Neuronal stem cell (in vitro differentiated cells): ENCODE measurements around the gene IFNAR2.
A peak's percentile ranks its signal among the peaks of the same experiment; 100 is the strongest.

Source experiments
- DNase-seq: peaks from one replicate; pipeline ENCODE4 v3.0.0-alpha.2; 2013; ENCODE audit warnings: low spot score
- H2AFZ ChIP-seq: one replicate; pipeline ENCODE4 v1.6.1; 2013; ENCODE audit warnings: mild to moderate bottlenecking, low read length, inconsistent platforms
- H2AK5ac ChIP-seq: 2 replicates; pipeline ENCODE4 v1.6.1; 2013; ENCODE audit warnings: low read depth, mild to moderate bottlenecking, inconsistent platforms, low read length, moderate library complexity, mixed read lengths
- H2BK120ac ChIP-seq: 2 replicates; pipeline ENCODE4 v1.6.1; 2013; ENCODE audit warnings: low read depth, mild to moderate bottlenecking, inconsistent platforms, low read length, moderate library complexity, mixed read lengths
- H2BK12ac ChIP-seq: one replicate; pipeline ENCODE4 v1.6.1; 2013; ENCODE audit warnings: low read length, inconsistent platforms
- H2BK15ac ChIP-seq: 2 replicates; pipeline ENCODE4 v1.6.1; 2013; ENCODE audit warnings: mild to moderate bottlenecking, low read length, inconsistent platforms, mixed read lengths
- H2BK5ac ChIP-seq: one replicate; pipeline ENCODE4 v1.6.1; 2013; ENCODE audit warnings: inconsistent platforms, mild to moderate bottlenecking, low read length, moderate library complexity
- H3K14ac ChIP-seq: one replicate; pipeline ENCODE4 v1.6.1; 2013; ENCODE audit warnings: low read length, inconsistent platforms
- H3K18ac ChIP-seq: 2 replicates; pipeline ENCODE4 v1.6.1; 2013; ENCODE audit warnings: low read length, inconsistent platforms
- H3K23ac ChIP-seq: 2 replicates; pipeline ENCODE4 v1.6.1; 2013; ENCODE audit warnings: low read depth, mild to moderate bottlenecking, mixed read lengths, low read length, inconsistent platforms; ENCODE audit not compliant: poor library complexity
- H3K27ac ChIP-seq: replicated peaks from 3 replicates; pipeline ENCODE4 v1.5.1; 2013; ENCODE audit warnings: low read length, inconsistent platforms
- H3K27me3 ChIP-seq, 3 experiments: 2 replicates each; pipeline ENCODE4 v1.6.1; 2013; ENCODE audit warnings: low read length in 3 of 3, mild to moderate bottlenecking in 2 of 3, inconsistent platforms in 1 of 3, low read depth in 1 of 3, mixed read lengths in 1 of 3, moderate library complexity in 1 of 3; ENCODE audit not compliant: control insufficient read depth in 3 of 3, insufficient read depth in 3 of 3
- H3K36me3 ChIP-seq, 2 donors: replicated peaks in 1 of 2; 2 replicates each; pipeline ENCODE4 v1.6.1; 2013; ENCODE audit warnings: low read length in 2 of 2; ENCODE audit not compliant: control insufficient read depth in 2 of 2, insufficient read depth in 2 of 2
- H3K4ac ChIP-seq: 2 replicates; pipeline ENCODE4 v1.6.1; 2013; ENCODE audit warnings: inconsistent platforms, mild to moderate bottlenecking, low read length, moderate library complexity
- H3K4me1 ChIP-seq, 2 donors: 1 replicate in 1 of 2; 2 replicates in 1 of 2; pipeline ENCODE4 v1.6.1; 2013; ENCODE audit warnings: low read length in 2 of 2, low read depth in 1 of 2; ENCODE audit not compliant: control insufficient read depth in 2 of 2, insufficient read depth in 1 of 2
- H3K4me2 ChIP-seq: one replicate; pipeline ENCODE4 v1.6.1; 2013; ENCODE audit warnings: mild to moderate bottlenecking, low read length, inconsistent platforms; ENCODE audit not compliant: insufficient read depth, poor library complexity, severe bottlenecking
- H3K4me3 ChIP-seq, 2 donors: 2 replicates each; pipeline ENCODE4 v1.5.1; 2013; ENCODE audit warnings: low read length in 2 of 2, mild to moderate bottlenecking in 2 of 2, inconsistent platforms in 1 of 2, moderate library complexity in 1 of 2
- H3K79me1 ChIP-seq: one replicate; pipeline ENCODE4 v1.6.1; 2013; ENCODE audit warnings: low read depth, mild to moderate bottlenecking, inconsistent platforms, low read length, moderate library complexity
- H3K9ac ChIP-seq: one replicate; pipeline ENCODE4 v1.6.1; 2013; ENCODE audit warnings: mild to moderate bottlenecking, low read depth, low read length, inconsistent platforms; ENCODE audit not compliant: poor library complexity
- H3K9me3 ChIP-seq, 2 donors: replicated peaks in 1 of 2; 2 replicates each; pipeline versions ENCODE3 to v1.6.1; 2013; ENCODE audit warnings: low read length in 2 of 2, mild to moderate bottlenecking in 2 of 2, inconsistent platforms in 1 of 2, low read depth in 1 of 2, mixed read lengths in 1 of 2, moderate library complexity in 1 of 2; ENCODE audit not compliant: control insufficient read depth in 2 of 2, insufficient read depth in 1 of 2
- H4K8ac ChIP-seq: one replicate; pipeline ENCODE4 v1.6.1; 2013; ENCODE audit warnings: low read depth, mild to moderate bottlenecking, inconsistent platforms, low read length, moderate library complexity
- H4K91ac ChIP-seq: one replicate; pipeline ENCODE4 v1.6.1; 2013; ENCODE audit warnings: low read length, low read depth, mild to moderate bottlenecking, inconsistent platforms; ENCODE audit not compliant: poor library complexity
- WGBS, 2 donors: extraction: QIAGEN DNeasy Blood & Tissue Kit; methylation state at CpG; one replicate each; pipeline ENCODE4 v1.1.7; 2013; ENCODE audit warnings: missing lambda C conversion rate in 2 of 2, mixed read lengths in 1 of 2; ENCODE audit not compliant: insufficient read length in 2 of 2, insufficient replicate concordance in 1 of 2; ENCODE audit errors: extremely low coverage in 2 of 2; 5-methylcytosine and 5-hydroxymethylcytosine counted together

Gene IFNAR2

DNA sequence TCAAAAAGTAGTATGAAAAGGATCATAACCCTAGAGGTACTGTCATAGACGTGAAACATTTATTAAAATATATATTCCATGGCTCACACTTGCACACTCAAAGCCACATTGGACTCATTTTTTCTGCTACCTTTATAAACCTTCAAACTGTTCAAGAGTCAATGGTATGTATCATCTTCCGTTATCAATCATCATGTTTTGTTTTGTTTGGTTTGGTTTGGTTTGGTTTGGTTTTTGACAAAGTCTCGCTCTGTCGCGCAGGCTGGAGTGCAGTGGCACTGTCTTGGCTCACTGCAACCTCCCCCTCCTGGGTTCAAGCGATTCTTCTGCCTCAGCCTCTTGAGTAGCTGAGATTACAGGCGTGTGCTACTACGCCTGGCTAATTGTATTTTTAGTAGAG is 1.8 kb downstream of the IFNAR2 start:
- Histone ChIP-seq H3K4ac (no peak overlapping the region), H3K14ac (no peak overlapping the region), H2BK120ac (no peak overlapping the region), H3K27ac (no peak overlapping the region), H3K9me3 (no peaks in the 10 kb centered on the region), H3K9ac (no peak overlapping the region), H4K8ac (no peak overlapping the region), H3K36me3 (peaks cover 0 to 11% of the 10 kb centered on the region in 2 donors), H2BK15ac (no peak overlapping the region), H2BK12ac (no peak overlapping the region), H2AFZ (no peak overlapping the region), H3K4me1 (peaks cover 2 to 5% of the 10 kb centered on the region in 2 donors), H4K91ac (no peak overlapping the region), H3K23ac (no peak overlapping the region), H3K4me2 (no peak overlapping the region), H2AK5ac (no peak overlapping the region), H3K18ac (no peak overlapping the region), H2BK5ac (no peak overlapping the region), H3K79me1 (peaks cover 8% of the 10 kb centered on the region), H3K27me3 (peaks cover 0 to 11% (median 2%) of the 10 kb centered on the region in 3 experiments), H3K4me3 (peak overlapping the region in 1 of 2 donors; percentile 84)
- DNase-seq: no peak
- WGBS, 2 donors: no CpG with 5 or more reads among the region's 8 CpGs

DNA sequence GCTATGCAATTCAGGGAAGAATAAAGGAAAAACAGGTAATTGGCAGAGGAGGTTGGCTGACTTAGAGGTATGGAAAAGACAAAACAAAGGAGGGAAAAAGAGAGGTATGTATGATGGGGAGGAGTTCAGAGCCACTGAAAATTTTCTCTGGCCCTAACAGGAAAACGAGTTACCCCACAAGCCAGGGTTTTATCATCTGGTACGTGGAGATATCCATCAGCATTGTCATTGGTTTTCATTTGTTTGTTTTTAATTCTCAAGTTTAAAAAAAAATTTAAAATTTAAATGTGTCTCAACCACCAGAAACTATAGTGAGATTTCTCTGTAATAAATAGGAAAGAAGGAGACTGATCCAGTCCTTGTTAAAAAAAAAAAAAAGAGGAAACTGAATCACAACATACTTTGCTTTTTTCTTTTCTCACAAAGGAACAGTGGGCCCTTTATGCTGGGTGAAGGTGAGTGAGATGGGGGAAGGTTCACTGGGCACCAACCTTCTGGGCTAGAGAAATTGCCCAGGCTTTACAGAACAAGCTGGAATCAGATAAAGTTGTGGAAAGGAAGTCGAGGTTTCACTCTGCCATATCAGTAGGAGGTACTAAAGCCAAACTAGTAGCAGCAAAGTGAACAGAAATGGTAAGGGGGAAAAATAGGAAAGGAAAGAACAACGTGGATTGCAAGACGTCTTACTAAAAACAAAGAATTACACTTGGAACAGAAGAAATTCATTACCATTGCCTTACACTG is 2.7 kb downstream of the IFNAR2 start:
- Histone ChIP-seq H3K14ac (no peak overlapping the region), H3K9ac (no peak overlapping the region), H3K4me2 (no peak overlapping the region), H3K9me3 (no peaks in the 10 kb centered on the region), H3K4me3 (no peak overlapping the region), H3K27me3 (peaks cover 0 to 5% (median 2%) of the 10 kb centered on the region in 3 experiments), H3K4ac (no peak overlapping the region), H2AK5ac (no peak overlapping the region), H3K23ac (no peak overlapping the region), H3K18ac (no peak overlapping the region), H2BK120ac (no peak overlapping the region), H3K79me1 (peaks cover 8% of the 10 kb centered on the region), H3K4me1 (peaks cover 2 to 5% of the 10 kb centered on the region in 2 donors), H3K27ac (no peak overlapping the region), H2BK15ac (no peak overlapping the region), H3K36me3 (peaks cover 0 to 12% of the 10 kb centered on the region in 2 donors), H2BK12ac (no peak overlapping the region), H4K8ac (no peak overlapping the region), H4K91ac (no peak overlapping the region), H2AFZ (no peak overlapping the region), H2BK5ac (no peak overlapping the region)
- no peak for DNase-seq
- WGBS, 2 donors: no CpG with 5 or more reads among the region's 5 CpGs

DNA sequence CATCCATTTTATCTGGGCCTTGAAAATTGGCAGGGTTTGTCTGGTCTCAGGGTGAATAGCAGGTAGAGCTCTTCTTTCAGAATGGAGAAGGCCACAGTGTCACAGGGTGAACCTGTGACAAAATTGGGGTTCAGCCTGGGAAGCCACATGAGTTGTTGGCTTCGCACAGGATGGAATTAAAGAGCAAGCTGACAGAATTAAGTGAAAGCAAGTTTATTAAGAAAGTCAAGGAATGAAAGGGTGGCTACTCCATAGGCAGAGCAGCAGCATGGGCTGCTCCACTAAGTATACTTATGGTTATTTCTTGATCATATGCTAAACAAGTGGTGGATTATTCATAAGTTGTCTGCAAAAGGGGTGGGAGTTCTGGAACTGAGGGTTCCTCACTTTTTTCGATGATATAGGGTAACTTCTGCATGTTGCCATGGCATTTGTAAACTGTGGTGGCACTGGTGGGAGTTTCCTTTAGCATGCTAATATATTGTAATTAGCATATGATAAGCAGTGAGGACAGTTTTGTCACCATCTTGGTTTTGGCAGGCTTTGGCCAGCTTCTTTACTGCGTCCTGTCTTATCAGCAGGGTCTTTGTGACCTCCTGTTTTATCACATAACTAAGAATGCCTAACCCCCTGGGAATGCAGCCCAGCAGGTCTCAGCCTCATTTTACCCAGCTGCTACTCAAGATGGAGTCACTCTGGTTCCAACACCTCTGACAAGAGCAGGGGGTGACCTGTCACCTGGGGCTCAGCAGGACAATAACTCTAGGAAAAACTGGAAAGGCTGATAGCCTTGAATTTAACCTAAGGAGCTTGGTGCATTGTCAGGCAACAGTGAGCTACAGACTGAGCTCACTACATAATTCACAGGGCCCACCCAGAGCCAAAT is 5.1 kb downstream of the IFNAR2 start:
- no peaks in the 10 kb centered on the region for H3K27me3 ChIP-seq
- peaks cover 2 to 9% of the 10 kb centered on the region in 2 donors for H3K9me3 ChIP-seq
- WGBS, 2 donors: no CpG with 5 or more reads among the region's 3 CpGs
- H4K91ac ChIP-seq: no peak overlapping the region
- peaks cover 2 to 5% of the 10 kb centered on the region in 2 donors for H3K4me1 ChIP-seq
- no peak overlapping the region for H2BK12ac ChIP-seq
- no peak overlapping the region for H2AFZ ChIP-seq
- no peak overlapping the region for H3K4me3 ChIP-seq
- H3K4ac ChIP-seq: no peak overlapping the region
- H3K18ac ChIP-seq: no peak overlapping the region
- H2BK5ac ChIP-seq: no peak overlapping the region
- no peak overlapping the region for H3K27ac ChIP-seq
- no peak overlapping the region for H3K23ac ChIP-seq
- no peak overlapping the region for H2BK120ac ChIP-seq
- DNase-seq: no peak
- no peak overlapping the region for H2AK5ac ChIP-seq
- no peak overlapping the region for H3K9ac ChIP-seq
- H4K8ac ChIP-seq: no peak overlapping the region
- no peak overlapping the region for H2BK15ac ChIP-seq
- H3K14ac ChIP-seq: no peak overlapping the region
- peaks cover 0 to 17% of the 10 kb centered on the region in 2 donors for H3K36me3 ChIP-seq
- no peak overlapping the region for H3K4me2 ChIP-seq
- peaks cover 8% of the 10 kb centered on the region for H3K79me1 ChIP-seq
